NCI-H1092 treated with DMSO at 0.1 percent for 48 hours (cell line): ENCODE data around the gene C11orf42.

Experiments used
- DNase-seq: peaks from one replicate; lab custom pipeline; 2025; lab: John Stamatoyannopoulos, UW

C11orf42 gene

DNA sequence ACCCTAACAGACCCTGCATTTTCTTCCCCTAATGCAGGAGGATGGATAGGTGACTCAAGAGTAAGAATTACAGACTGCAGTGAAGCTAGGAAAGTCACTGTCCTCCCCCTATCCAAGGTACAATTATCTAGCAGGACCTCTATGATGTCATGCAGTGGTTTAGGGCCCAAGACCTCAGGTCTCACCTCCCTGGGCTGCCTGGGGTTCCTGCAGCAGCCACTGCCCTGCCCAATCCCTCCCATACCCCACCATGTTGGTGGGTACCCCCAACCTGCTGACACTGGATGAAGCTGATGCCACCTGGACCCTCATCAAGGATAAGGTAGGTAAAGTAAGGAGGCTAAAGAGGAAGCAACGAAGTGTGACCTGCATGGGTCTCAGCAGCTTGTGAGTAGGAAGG lies at the start of gene C11orf42:
TSS of gene C11orf42 (plus strand) at position 192 of the 400 bp plus-strand sequence. CDS start at position 251, 59 bp downstream.
- no peak for DNase-seq

- no peak for DNase-seq
Observed at GRCh38 chr11:6156628-6157359, 48.6 kb upstream of the C11orf42 start.

- no peak for DNase-seq
Observed at GRCh38 chr11:6170226-6170625, 35.1 kb upstream of the C11orf42 start, which contains the start of gene OR52B2. TSS of gene OR52B2 (minus strand) at chr11:6170326. CDS start at chr11:6170326, 0 bp downstream.

DNA sequence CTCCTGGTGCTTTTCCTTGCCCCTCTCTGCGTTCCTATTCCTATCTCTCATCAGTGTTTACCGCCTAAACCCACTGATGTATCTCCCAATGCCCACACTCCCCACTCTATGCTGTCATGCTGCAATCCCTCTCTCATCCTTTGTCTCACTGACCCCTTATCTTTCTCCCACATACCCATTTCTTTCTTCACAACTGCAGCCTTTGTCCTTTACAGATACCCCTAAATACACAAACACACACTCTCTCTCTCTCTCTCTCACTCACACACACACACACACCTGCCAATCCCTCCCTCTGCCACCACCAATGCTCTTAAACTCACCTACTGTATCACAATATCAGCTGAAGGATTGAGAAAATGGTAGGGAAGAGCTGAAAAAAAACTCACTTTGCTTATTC lies 29.9 kb upstream of the C11orf42 start:
- no peak for DNase-seq

GRCh38 chr11:6191742-6192141 lies 13.6 kb upstream of the C11orf42 start:
- no peak for DNase-seq

GRCh38 chr11:6194065-6194581 lies 11.2 kb upstream of the C11orf42 start:
- DNase-seq: no peak

- DNase-seq: no peak
Observed at GRCh38 chr11:6196396-6196795, 9.0 kb upstream of the C11orf42 start.

- no peak for DNase-seq
Observed at GRCh38 chr11:6197466-6198200, 7.7 kb upstream of the C11orf42 start.

DNA sequence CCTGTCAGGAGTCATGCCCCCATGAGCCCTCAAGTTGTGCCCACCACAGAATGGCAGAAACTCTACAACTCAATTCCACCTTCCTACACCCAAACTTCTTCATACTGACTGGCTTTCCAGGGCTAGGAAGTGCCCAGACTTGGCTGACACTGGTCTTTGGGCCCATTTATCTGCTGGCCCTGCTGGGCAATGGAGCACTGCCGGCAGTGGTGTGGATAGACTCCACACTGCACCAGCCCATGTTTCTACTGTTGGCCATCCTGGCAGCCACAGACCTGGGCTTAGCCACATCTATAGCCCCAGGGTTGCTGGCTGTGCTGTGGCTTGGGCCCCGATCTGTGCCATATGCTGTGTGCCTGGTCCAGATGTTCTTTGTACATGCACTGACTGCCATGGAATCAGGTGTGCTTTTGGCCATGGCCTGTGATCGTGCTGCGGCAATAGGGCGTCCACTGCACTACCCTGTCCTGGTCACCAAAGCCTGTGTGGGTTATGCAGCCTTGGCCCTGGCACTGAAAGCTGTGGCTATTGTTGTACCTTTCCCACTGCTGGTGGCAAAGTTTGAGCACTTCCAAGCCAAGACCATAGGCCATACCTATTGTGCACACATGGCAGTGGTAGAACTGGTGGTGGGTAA lies 6.1 kb upstream of the C11orf42 start, which contains the start of gene OR52W1:
TSS of gene OR52W1 (plus strand) at position 51 of the 637 bp plus-strand sequence. CDS start at position 51, 0 bp downstream.
- no peak for DNase-seq

- no peak for DNase-seq
Observed at GRCh38 chr11:6200975-6201374, 4.4 kb upstream of the C11orf42 start.

GRCh38 chr11:6201481-6201880 lies 3.9 kb upstream of the C11orf42 start:
- DNase-seq: no peak

DNA sequence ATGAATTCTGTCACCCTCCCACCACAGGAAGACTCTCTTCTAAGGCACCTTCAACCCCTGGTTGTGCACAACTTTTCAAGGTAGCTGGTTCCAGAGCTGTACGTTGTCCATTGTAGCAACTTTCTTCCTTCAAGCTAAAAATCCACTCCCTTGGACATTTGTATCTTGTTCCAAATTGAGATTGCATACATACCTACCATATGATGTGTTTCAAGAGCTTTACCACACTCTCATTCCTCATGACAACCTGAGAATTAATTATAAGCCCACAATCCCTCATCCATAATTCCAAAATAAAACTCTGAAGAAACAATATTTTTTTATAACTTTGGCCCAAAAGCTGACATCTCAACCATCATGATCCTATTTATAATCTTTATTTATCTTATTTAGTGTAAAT lies 3.3 kb upstream of the C11orf42 start:
- no peak for DNase-seq

- DNase-seq: no peak
Observed at GRCh38 chr11:6203327-6203726, 2.0 kb upstream of the C11orf42 start.

DNA sequence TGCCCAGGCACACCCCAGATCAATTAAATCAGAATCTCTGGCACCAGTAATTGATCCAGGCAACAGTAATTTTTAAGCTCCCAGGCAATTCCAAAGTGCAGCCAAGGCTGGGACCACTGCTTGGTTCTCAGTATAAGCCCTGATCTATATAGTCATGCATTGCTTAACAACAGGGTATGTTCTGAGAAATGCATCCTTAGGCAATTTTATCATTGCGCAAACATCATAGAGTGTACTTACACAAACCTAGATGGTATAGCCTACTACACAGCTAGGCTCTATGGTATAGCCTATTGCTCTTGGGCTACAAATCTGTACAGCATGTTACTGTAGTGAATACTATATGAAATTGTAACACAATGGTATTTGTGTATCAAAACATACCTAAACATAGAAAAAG lies 651 bp upstream of the C11orf42 start:
- no peak for DNase-seq

DNA sequence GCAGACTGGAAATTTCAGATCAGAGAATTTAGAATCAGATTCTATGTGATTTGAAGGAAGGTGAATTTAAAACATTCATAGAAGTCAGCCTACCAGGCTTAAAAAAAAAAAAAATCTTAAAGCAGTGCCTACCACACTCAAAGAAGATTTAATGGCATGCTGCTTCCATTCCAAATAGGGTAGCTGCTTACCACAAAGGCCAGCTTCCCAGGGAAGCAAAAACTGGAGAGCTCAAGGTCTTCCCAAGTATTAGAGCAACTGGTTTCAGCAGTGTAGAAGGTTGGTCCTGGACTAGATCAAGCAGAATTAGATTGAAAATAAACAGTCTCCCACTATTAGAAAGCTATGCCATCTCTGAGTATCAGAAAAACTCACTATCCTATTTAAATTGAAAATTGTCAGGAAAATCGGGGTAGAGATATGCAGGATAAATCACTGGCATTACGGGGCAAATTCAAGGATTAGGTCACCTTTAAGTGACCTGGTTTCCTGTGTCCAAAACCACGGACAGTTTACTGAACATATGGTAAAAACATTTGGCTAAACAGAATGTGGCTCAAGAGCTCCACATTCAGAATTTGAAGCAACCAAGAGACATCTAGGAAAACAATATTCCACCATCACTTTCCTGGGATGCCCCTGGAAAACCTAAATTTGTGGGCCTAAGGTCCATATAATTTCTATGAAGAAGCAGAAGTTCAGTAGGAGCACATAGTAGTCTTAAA lies 1.3 kb downstream of the C11orf42 start:
- no peak for DNase-seq

- no peak for DNase-seq
Observed at GRCh38 chr11:6209801-6210200, 4.4 kb downstream of the C11orf42 start.

- DNase-seq: no peak
Observed at GRCh38 chr11:6210274-6210955, 5.1 kb downstream of the C11orf42 start.

DNA sequence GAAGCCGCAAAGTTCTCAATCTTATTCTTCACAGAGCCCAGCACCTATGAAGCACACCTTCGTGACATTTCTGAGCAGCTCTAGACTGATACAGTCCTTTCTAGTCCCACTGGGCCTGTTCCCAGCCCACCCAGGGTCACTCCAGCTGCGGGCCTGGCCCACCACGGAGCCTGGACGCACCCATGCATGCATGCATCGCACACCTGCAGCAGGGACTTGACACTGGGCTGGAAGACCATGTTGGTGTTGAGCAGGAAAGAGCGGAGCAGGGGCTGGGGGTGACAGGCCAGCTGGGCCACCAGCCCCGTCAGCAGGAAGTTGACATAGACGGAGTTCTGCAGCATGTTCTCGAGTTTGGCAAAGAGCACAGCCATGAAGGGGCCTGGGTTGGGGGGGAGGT lies 9.2 kb downstream of the C11orf42 start:
- DNase-seq: no peak

DNA sequence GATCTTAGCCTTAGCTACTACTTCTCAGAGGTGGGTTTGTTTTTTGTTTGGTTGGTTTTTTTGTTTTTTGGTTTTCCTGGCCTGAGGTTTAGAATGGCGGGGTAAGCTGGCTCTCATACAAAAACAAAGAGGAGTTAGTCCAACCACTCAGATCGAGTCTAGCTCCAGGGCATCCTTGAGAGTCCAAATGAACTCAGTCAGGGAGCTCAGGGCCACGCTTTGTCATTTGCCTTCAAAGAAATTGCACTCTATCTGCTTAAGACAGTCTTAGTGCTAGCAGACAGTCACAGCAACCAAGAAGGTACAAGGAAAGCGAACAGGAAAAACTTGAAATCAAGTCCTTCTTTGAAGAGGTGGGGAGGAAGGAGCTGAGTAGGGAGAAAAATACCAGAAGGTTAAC lies 11.1 kb downstream of the C11orf42 start:
- DNase-seq: no peak

DNA sequence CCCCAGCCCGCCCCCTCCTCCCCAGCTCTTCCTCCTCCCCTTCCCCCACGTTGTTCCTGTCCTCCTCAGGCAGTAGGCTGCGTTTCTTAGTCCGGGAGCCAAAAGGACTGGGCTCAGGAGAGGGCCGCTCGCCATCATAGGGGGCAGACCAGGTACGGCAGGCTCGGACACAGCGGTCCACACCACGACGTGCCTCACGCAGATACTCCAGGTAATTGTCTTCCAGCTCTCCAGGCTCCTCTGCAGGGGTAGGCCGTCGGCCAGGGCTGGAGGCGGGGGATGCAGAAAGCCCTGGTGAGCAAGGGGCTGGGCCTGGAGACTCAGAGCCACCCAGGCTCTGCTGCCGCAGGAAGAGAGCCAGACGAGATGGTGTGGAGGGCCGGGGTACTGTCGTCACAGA lies 12.4 kb downstream of the C11orf42 start:
- DNase-seq: no peak

DNA sequence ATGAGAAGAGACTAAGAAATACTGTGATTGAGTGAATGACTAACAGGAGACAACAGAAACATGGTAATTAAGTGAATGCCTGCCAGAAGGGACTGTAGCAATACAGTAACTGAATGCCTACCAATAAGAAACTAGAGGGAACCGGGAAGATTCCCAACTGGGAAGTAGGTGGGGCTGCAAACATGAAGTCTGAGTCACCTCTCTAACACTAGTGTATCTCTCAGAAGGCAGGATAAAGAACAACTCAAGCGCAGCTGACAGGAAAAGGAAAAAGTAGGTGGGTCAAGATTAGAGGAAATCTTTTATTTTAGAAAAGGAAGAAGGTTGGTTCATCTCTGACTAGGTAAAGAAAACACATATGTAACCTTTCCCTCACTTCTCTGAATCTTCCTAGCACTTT lies 14.0 kb downstream of the C11orf42 start:
- DNase-seq: no peak
